BLaER1 (cell line): ENCODE data around the gene MYADML2.
A peak's percentile ranks its signal among the peaks of the same experiment; 100 is the strongest.

ENCODE experiments used
- H3K27ac ChIP-seq: shearing (Covaris generic); formaldehyde crosslinking; 2 replicates; pipeline ENCODE4 v1.8.1; 2022
- H3K27me3 ChIP-seq: shearing (Covaris generic); formaldehyde crosslinking; 2 replicates; pipeline ENCODE4 v1.8.1; 2022
- H3K36me3 ChIP-seq: shearing (Covaris generic); formaldehyde crosslinking; 2 replicates; pipeline ENCODE4 v1.8.1; 2022
- H3K4me1 ChIP-seq: shearing (Covaris generic); formaldehyde crosslinking; 2 replicates; pipeline ENCODE4 v1.8.1; 2022
- H3K4me2 ChIP-seq: shearing (Covaris generic); formaldehyde crosslinking; 2 replicates; pipeline ENCODE4 v1.8.1; 2022
- H3K4me3 ChIP-seq: shearing (Covaris generic); formaldehyde crosslinking; 2 replicates; pipeline ENCODE4 v1.8.1; 2022
- H3K9ac ChIP-seq: shearing (Covaris generic); formaldehyde crosslinking; 2 replicates; pipeline ENCODE4 v1.8.1; 2022
- H3K9me3 ChIP-seq: shearing (Covaris generic); formaldehyde crosslinking; 2 replicates; pipeline ENCODE4 v1.8.1; 2022
- H4K20me1 ChIP-seq: shearing (Covaris generic); formaldehyde crosslinking; 2 replicates; pipeline ENCODE4 v1.8.1; 2022
- Cebpa-rat ChIP-seq: shearing (Covaris generic); IDR thresholded peaks from 2 replicates; pipeline ENCODE4 v1.8.1; 2022

MYADML2 gene

GRCh38 chr17:81939881-81940385 is 7.1 kb downstream of the MYADML2 start:
- no peak for TF ChIP-seq Cebpa-rat
- no peaks in the 10 kb centered on the region for H3K27me3 ChIP-seq
- H4K20me1 ChIP-seq = peaks cover 4% of the 10 kb centered on the region; the same call in 1 of the 2 replicates
- H3K9me3 ChIP-seq = no peaks in the 10 kb centered on the region
- H3K4me3 ChIP-seq = no peak overlapping the region
- H3K4me1 ChIP-seq = peaks cover 95% of the 10 kb centered on the region
- H3K9ac ChIP-seq = no peak overlapping the region; the same call in 1 of the 2 replicates
- H3K36me3 ChIP-seq = peaks cover 6% of the 10 kb centered on the region
- H3K4me2 ChIP-seq = peak overlapping the region; percentile 100
- peak overlapping the region; percentile 95 for H3K27ac ChIP-seq

- H3K27ac ChIP-seq = peak overlapping the region; percentile 95
- TF ChIP-seq Cebpa-rat = no peak
- H3K4me1 ChIP-seq = peaks cover 95% of the 10 kb centered on the region
- H4K20me1 ChIP-seq = peaks cover 11% of the 10 kb centered on the region; the same call in 1 of the 2 replicates
- peak overlapping the region; percentile 68 for H3K9ac ChIP-seq
- peak overlapping the region; percentile 100 for H3K4me2 ChIP-seq
- H3K9me3 ChIP-seq = no peaks in the 10 kb centered on the region
- H3K27me3 ChIP-seq = no peaks in the 10 kb centered on the region
- H3K36me3 ChIP-seq = peaks cover 13% of the 10 kb centered on the region
- no peak overlapping the region for H3K4me3 ChIP-seq
Measured at GRCh38 chr17:81939218-81939617, 7.8 kb downstream of the MYADML2 start.

GRCh38 chr17:81935709-81936084 is 11.3 kb downstream of the MYADML2 start:
- peaks cover 82% of the 10 kb centered on the region for H3K4me1 ChIP-seq
- no peaks in the 10 kb centered on the region for H3K27me3 ChIP-seq
- H3K4me2 ChIP-seq = peak overlapping the region; percentile 100
- TF ChIP-seq Cebpa-rat = no peak
- H3K9ac ChIP-seq = peak overlapping the region; percentile 88
- peaks cover 44% of the 10 kb centered on the region; the same call in 1 of the 2 replicates for H4K20me1 ChIP-seq
- no peaks in the 10 kb centered on the region for H3K9me3 ChIP-seq
- peak overlapping the region; percentile 38; the same call in 1 of the 2 replicates for H3K27ac ChIP-seq
- peak overlapping the region; percentile 90 for H3K4me3 ChIP-seq
- H3K36me3 ChIP-seq = peaks cover 27% of the 10 kb centered on the region

- H4K20me1 ChIP-seq = peaks cover 46% of the 10 kb centered on the region; the same call in 1 of the 2 replicates
- H3K4me2 ChIP-seq = peak overlapping the region; percentile 100
- H3K9me3 ChIP-seq = no peaks in the 10 kb centered on the region
- 0 out of 2 replicates have a peak overlapping the region, but pooled peaks have one; percentile 38 for H3K27ac ChIP-seq
- no peaks in the 10 kb centered on the region for H3K27me3 ChIP-seq
- peaks cover 27% of the 10 kb centered on the region for H3K36me3 ChIP-seq
- peaks cover 82% of the 10 kb centered on the region for H3K4me1 ChIP-seq
- H3K4me3 ChIP-seq = peak overlapping the region; percentile 90
- no peak for TF ChIP-seq Cebpa-rat
- peak overlapping the region; percentile 88 for H3K9ac ChIP-seq
Measured at GRCh38 chr17:81934850-81935708, 12.0 kb downstream of the MYADML2 start.

- peak overlapping the region; percentile 13; the same call in 1 of the 2 replicates for H3K4me2 ChIP-seq
- no peak overlapping the region for H3K27ac ChIP-seq
Measured at GRCh38 chr17:81934098-81934757, 12.8 kb downstream of the MYADML2 start.

GRCh38 chr17:81933178-81933699 is 13.8 kb downstream of the MYADML2 start:
- no peak overlapping the region for H3K9ac ChIP-seq
- H3K27ac ChIP-seq = no peak overlapping the region
- H4K20me1 ChIP-seq = peaks cover 55% of the 10 kb centered on the region; the same call in 1 of the 2 replicates
- H3K4me3 ChIP-seq = no peak overlapping the region
- H3K9me3 ChIP-seq = no peaks in the 10 kb centered on the region
- H3K27me3 ChIP-seq = peaks cover 16% of the 10 kb centered on the region
- H3K4me1 ChIP-seq = peaks cover 80% of the 10 kb centered on the region
- peaks cover 27% of the 10 kb centered on the region for H3K36me3 ChIP-seq
- no peak for TF ChIP-seq Cebpa-rat
- H3K4me2 ChIP-seq = no peak overlapping the region

More at GRCh38 chr17:81934098-81934757, 12.8 kb downstream of the MYADML2 start:
- H3K9me3 ChIP-seq = no peaks in the 10 kb centered on the region
- peaks cover 6% of the 10 kb centered on the region for H3K27me3 ChIP-seq
- H3K9ac ChIP-seq = 0 out of 2 replicates have a peak overlapping the region, but pooled peaks have one; percentile 15
- H3K4me1 ChIP-seq = peaks cover 80% of the 10 kb centered on the region
- no peak overlapping the region for H3K4me3 ChIP-seq
- H4K20me1 ChIP-seq = peaks cover 49% of the 10 kb centered on the region; the same call in 1 of the 2 replicates
- peaks cover 27% of the 10 kb centered on the region for H3K36me3 ChIP-seq
- no peak for TF ChIP-seq Cebpa-rat

- TF ChIP-seq Cebpa-rat = no peak
- no peak overlapping the region for H3K27ac ChIP-seq
- H3K4me3 ChIP-seq = no peak overlapping the region
- H4K20me1 ChIP-seq = peaks cover 55% of the 10 kb centered on the region; the same call in 1 of the 2 replicates
- peaks cover 27% of the 10 kb centered on the region for H3K36me3 ChIP-seq
- H3K4me2 ChIP-seq = peak overlapping the region; percentile 94
- 0 out of 2 replicates have a peak overlapping the region, but pooled peaks have one; percentile 38 for H3K9ac ChIP-seq
- peaks cover 19% of the 10 kb centered on the region for H3K27me3 ChIP-seq
- peaks cover 76% of the 10 kb centered on the region for H3K4me1 ChIP-seq
- no peaks in the 10 kb centered on the region for H3K9me3 ChIP-seq
Measured at GRCh38 chr17:81932333-81932983, 14.6 kb downstream of the MYADML2 start.

- peak overlapping the region; percentile 94 for H3K4me2 ChIP-seq
- 0 out of 2 replicates have a peak overlapping the region, but pooled peaks have one; percentile 38 for H3K9ac ChIP-seq
- peaks cover 27% of the 10 kb centered on the region for H3K36me3 ChIP-seq
- peaks cover 73% of the 10 kb centered on the region for H3K4me1 ChIP-seq
- peaks cover 19% of the 10 kb centered on the region for H3K27me3 ChIP-seq
- H3K9me3 ChIP-seq = no peaks in the 10 kb centered on the region
- no peak overlapping the region for H3K27ac ChIP-seq
- TF ChIP-seq Cebpa-rat = no peak
- H3K4me3 ChIP-seq = no peak overlapping the region
- H4K20me1 ChIP-seq = peaks cover 55% of the 10 kb centered on the region; the same call in 1 of the 2 replicates
Measured at GRCh38 chr17:81931557-81932332, 15.3 kb downstream of the MYADML2 start.
